IPS-20b (cell line): Measurements from ENCODE around the gene GRK1.

Source experiments
- H3K27ac ChIP-seq: one replicate; pipeline ENCODE4 v1.5.1; 2013; ENCODE audit warnings: low read length
- H3K27me3 ChIP-seq: 2 replicates; pipeline ENCODE4 v1.6.1; 2013; ENCODE audit warnings: mild to moderate bottlenecking, low read length, inconsistent platforms; ENCODE audit not compliant: insufficient read depth
- H3K36me3 ChIP-seq: 2 replicates; pipeline ENCODE4 v1.6.1; 2013; ENCODE audit warnings: low read depth, mild to moderate bottlenecking, inconsistent platforms, low read length, moderate library complexity; ENCODE audit not compliant: insufficient read depth
- H3K4me1 ChIP-seq: 2 replicates; pipeline ENCODE4 v1.6.1; 2013; ENCODE audit warnings: mild to moderate bottlenecking, control low read depth, inconsistent platforms, low read length, moderate library complexity; ENCODE audit not compliant: insufficient read depth
- H3K4me3 ChIP-seq: 2 replicates; pipeline ENCODE4 v1.5.1; 2013; ENCODE audit warnings: mild to moderate bottlenecking, low read length, inconsistent platforms
- H3K9ac ChIP-seq: 2 replicates; pipeline ENCODE4 v1.6.1; 2013; ENCODE audit warnings: low read depth, mild to moderate bottlenecking, inconsistent platforms, low read length, moderate library complexity
- H3K9me3 ChIP-seq: 2 replicates; pipeline ENCODE4 v1.6.1; 2013; ENCODE audit warnings: mild to moderate bottlenecking, low read depth, low read length, inconsistent platforms; ENCODE audit not compliant: insufficient read depth

Gene GRK1

DNA sequence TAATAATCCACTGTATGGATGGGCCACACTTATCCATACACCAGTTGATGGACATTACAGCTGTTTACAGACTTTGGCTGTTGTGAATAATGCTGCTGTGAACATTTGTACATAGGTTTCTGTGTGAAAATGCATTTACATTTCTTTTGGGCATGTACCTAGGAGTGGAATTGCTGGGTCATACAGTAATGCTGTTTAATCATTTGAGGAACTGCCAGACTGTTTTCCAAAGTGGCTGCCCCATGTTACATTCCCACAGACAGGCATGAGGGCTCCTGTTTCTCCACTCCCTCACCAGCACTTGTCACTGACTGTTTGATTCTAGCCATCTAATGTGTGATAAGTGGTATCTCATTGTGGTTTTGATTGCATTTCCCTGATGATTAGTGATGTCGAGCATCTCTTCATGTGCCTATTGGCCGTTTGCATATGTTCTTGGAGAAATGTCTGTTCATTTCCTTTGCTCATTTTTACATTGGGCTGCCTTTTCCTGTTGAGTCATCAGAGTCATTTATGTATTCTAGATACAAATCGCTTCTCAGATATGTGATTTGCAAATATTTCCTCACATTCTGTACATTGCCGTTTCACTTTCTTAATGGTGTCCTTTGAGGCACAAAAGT is 104.8 kb downstream of the GRK1 start:
- no peak overlapping the region for H3K27ac ChIP-seq
- no peaks in the 10 kb centered on the region for H3K4me1 ChIP-seq
- H3K9me3 ChIP-seq: no peaks in the 10 kb centered on the region
- H3K4me3 ChIP-seq: no peak overlapping the region
- no peaks in the 10 kb centered on the region for H3K27me3 ChIP-seq
- H3K36me3 ChIP-seq: no peaks in the 10 kb centered on the region
- H3K9ac ChIP-seq: no peak overlapping the region

GRCh38 chr13:113774177-113775107 is 107.4 kb downstream of the GRK1 start:
- H3K9me3 ChIP-seq: no peaks in the 10 kb centered on the region
- H3K4me3 ChIP-seq: no peak overlapping the region
- H3K36me3 ChIP-seq: no peaks in the 10 kb centered on the region
- H3K9ac ChIP-seq: no peak overlapping the region
- no peaks in the 10 kb centered on the region; the same call in 1 of the 2 replicates for H3K27me3 ChIP-seq
- H3K27ac ChIP-seq: no peak overlapping the region
- no peaks in the 10 kb centered on the region for H3K4me1 ChIP-seq

DNA sequence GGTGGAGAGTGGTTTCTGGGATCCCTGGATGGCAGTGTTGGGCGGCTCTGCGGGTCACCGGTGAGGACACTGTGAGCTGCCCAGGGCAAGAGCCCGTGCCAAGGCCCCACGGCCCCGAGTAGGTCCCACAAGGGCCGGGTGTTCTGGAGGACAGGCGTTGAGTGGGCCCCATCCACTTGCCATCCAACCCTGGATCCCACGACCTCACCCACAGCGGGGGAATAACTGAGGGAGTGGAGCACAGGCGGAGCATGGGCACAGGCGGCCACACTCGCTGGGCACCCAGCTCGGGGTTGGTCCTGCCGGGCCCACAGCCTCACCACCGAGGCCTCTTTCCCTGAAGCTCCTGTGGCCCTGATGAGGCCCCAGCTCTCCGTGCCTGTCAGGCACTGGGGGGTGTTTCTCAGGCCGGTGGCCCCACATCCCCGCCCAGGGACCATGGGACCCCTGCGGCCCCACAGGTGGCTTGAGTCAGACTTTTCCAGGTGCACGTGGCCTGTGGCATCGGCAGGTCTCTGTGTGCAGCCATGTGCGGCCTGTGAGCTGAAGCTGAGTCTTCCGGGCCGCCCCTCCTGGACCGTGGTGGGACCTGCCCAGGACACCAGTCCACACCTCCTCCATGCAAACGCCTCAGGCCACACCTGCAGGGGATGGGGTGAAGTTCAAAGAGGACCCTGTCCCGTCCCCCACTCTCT is 108.6 kb downstream of the GRK1 start:
- H3K36me3 ChIP-seq: no peaks in the 10 kb centered on the region
- no peaks in the 10 kb centered on the region; the same call in 1 of the 2 replicates for H3K27me3 ChIP-seq
- no peaks in the 10 kb centered on the region for H3K4me1 ChIP-seq
- H3K9ac ChIP-seq: no peak overlapping the region
- H3K9me3 ChIP-seq: no peaks in the 10 kb centered on the region
- H3K27ac ChIP-seq: no peak overlapping the region
- H3K4me3 ChIP-seq: no peak overlapping the region

- H3K36me3 ChIP-seq: no peaks in the 10 kb centered on the region
Observed at GRCh38 chr13:113776231-113777125, 109.5 kb downstream of the GRK1 start.

GRCh38 chr13:113777311-113778260 is 110.6 kb downstream of the GRK1 start:
- Histone ChIP-seq H3K4me3 (no peak overlapping the region), H3K27me3 (no peaks in the 10 kb centered on the region; the same call in 1 of the 2 replicates), H3K9ac (no peak overlapping the region), H3K9me3 (no peaks in the 10 kb centered on the region), H3K36me3 (no peaks in the 10 kb centered on the region), H3K27ac (no peak overlapping the region), H3K4me1 (no peaks in the 10 kb centered on the region; the same call in 1 of the 2 replicates)

More at GRCh38 chr13:113776231-113777125, 109.5 kb downstream of the GRK1 start:
- no peaks in the 10 kb centered on the region; the same call in 1 of the 2 replicates for H3K27me3 ChIP-seq
- H3K9me3 ChIP-seq: no peaks in the 10 kb centered on the region
- H3K4me1 ChIP-seq: no peaks in the 10 kb centered on the region
- H3K27ac ChIP-seq: no peak overlapping the region
- no peak overlapping the region for H3K9ac ChIP-seq
- H3K4me3 ChIP-seq: no peak overlapping the region

DNA sequence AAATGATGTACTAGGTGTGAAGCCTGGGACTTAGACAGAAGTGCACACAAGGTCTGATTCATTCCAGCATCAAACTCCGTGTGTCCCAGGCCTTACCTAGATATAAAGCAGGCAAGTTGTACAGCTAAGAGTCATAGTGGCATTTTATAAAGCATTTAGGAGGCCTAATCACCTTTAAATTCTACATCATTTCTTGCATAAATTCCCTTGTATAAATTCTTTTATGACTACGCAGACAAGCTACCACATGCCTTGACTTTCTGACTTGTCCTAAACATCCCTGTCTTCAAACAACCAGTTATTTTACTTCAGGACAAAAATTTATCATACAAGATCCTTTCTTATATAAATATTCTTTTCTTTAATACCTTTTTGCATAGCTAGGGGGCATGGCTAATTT is 114.6 kb downstream of the GRK1 start:
- Histone ChIP-seq H3K9me3 (peaks cover 2% of the 10 kb centered on the region), H3K4me1 (no peaks in the 10 kb centered on the region; the same call in 1 of the 2 replicates), H3K27me3 (no peaks in the 10 kb centered on the region; the same call in 1 of the 2 replicates), H3K36me3 (no peaks in the 10 kb centered on the region), H3K9ac (no peak overlapping the region), H3K4me3 (no peak overlapping the region), H3K27ac (no peak overlapping the region)

DNA sequence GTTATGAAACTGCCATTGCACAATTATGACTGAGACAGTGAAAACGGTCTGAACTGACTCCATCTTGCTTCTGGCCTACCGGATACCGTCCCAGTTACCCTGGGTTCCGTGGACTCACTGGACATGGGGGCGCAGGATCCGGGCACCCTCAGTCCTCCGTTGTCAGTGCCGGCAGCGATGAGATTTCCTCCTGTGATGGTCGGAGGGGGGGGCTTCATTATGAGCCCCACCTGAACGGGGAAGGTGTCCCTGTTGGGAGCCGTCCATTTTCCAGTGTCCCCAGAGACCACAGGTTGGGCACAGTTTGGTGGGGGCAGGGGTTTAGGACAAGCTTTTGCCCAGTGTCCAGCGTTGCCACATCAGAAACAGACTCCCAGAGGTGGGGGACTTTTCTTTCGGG is 115.5 kb downstream of the GRK1 start:
- H3K4me1 ChIP-seq: no peaks in the 10 kb centered on the region; the same call in 1 of the 2 replicates
- H3K9me3 ChIP-seq: peaks cover 2% of the 10 kb centered on the region
- no peak overlapping the region for H3K9ac ChIP-seq
- no peak overlapping the region for H3K27ac ChIP-seq
- H3K27me3 ChIP-seq: no peaks in the 10 kb centered on the region; the same call in 1 of the 2 replicates
- no peaks in the 10 kb centered on the region for H3K36me3 ChIP-seq
- H3K4me3 ChIP-seq: no peak overlapping the region

- Histone ChIP-seq H3K4me1 (no peaks in the 10 kb centered on the region; the same call in 1 of the 2 replicates), H3K4me3 (no peak overlapping the region), H3K27me3 (no peaks in the 10 kb centered on the region), H3K27ac (no peak overlapping the region), H3K36me3 (no peaks in the 10 kb centered on the region), H3K9ac (no peak overlapping the region), H3K9me3 (peaks cover 2% of the 10 kb centered on the region)
Observed at GRCh38 chr13:113783200-113783881, 116.3 kb downstream of the GRK1 start.

GRCh38 chr13:113783966-113784644 is 117.1 kb downstream of the GRK1 start:
- H3K27ac ChIP-seq: no peak overlapping the region
- peaks cover 2% of the 10 kb centered on the region for H3K9me3 ChIP-seq
- H3K9ac ChIP-seq: no peak overlapping the region

More at GRCh38 chr13:113783966-113784644, 117.1 kb downstream of the GRK1 start:
- Histone ChIP-seq H3K27me3 (no peaks in the 10 kb centered on the region), H3K4me3 (no peak overlapping the region), H3K4me1 (no peaks in the 10 kb centered on the region; the same call in 1 of the 2 replicates), H3K36me3 (no peaks in the 10 kb centered on the region)
